B cell (primary cell): ENCODE data around the gene TET2. TPM values are rescaled to one million over a fixed set of nuclear protein-coding genes. Genes with fewer than 3 reads are reported as not detected.

Source experiments
- ATAC-seq: fragments of 200-7000 bp; cut with Tn5 transposase; one replicate; pipeline ENCODE4 v1.10.0; 2021; ENCODE audit warnings: low read depth, mild to moderate bottlenecking, moderate number of reproducible peaks, moderate library complexity
- CTCF ChIA-PET: fragments of 350-600 bp; sonication (Branson Sonifier 250); formaldehyde crosslinking; loops from one replicate; lab custom pipeline; 2021; ENCODE audit warnings: antibody characterized with exemption, inconsistent platforms; lab: Charles Lee
- POLR2A ChIA-PET: fragments of 350-600 bp; sonication (Branson Sonifier 250); formaldehyde crosslinking; loops from one replicate; lab custom pipeline; 2021; ENCODE audit warnings: antibody characterized with exemption; lab: Charles Lee
- DNase-seq: peaks from one replicate; pipeline ENCODE4 v3.0.0; 2013
- H2AFZ ChIP-seq: 2 replicates; pipeline ENCODE4 v1.6.1; 2012; ENCODE audit warnings: mild to moderate bottlenecking, low read depth, low read length; ENCODE audit not compliant: insufficient read depth, poor library complexity, severe bottlenecking
- H3K27ac ChIP-seq, 2 donors: 1 replicate in 1 of 2; 2 replicates in 1 of 2; pipeline ENCODE4 v1.5.1; 2012 to 2013; ENCODE audit warnings: low read length in 2 of 2, mild to moderate bottlenecking in 2 of 2, moderate library complexity in 1 of 2
- H3K27me3 ChIP-seq, 4 experiments: fragments of 200-600 bp in 1 of 4; sonication (generic) in 1 of 4; replicated peaks in 1 of 4; 1 replicate in 2 of 4; 2 replicates in 2 of 4; pipeline versions ENCODE4 v1.6.1 to v1.7.0; 2013 to 2016; ENCODE audit warnings: low read length in 3 of 4, mild to moderate bottlenecking in 2 of 4, mixed read lengths in 1 of 4, moderate library complexity in 1 of 4; ENCODE audit not compliant: insufficient read depth in 4 of 4, control insufficient read depth in 3 of 4; ENCODE audit errors: control extremely low read depth in 1 of 4
- H3K36me3 ChIP-seq, 2 experiments: replicated peaks in 1 of 2; 1 replicate in 1 of 2; 2 replicates in 1 of 2; pipeline versions ENCODE4 v1.6.1 to v1.7.1; 2013; ENCODE audit warnings: low read length in 1 of 2; ENCODE audit not compliant: insufficient read depth in 2 of 2, control insufficient read depth in 1 of 2; ENCODE audit errors: control extremely low read depth in 1 of 2, extremely low read depth in 1 of 2
- H3K4me1 ChIP-seq, 2 donors: fragments of 200-600 bp in 1 of 2; sonication (generic) in 1 of 2; 1 replicate in 1 of 2; 2 replicates in 1 of 2; pipeline versions ENCODE4 v1.5.1 to v1.6.1; 2013 to 2017; ENCODE audit warnings: low read length in 2 of 2; ENCODE audit not compliant: control insufficient read depth in 2 of 2, insufficient read depth in 2 of 2
- H3K4me2 ChIP-seq: replicated peaks from 2 replicates; pipeline ENCODE3; 2012; ENCODE audit warnings: mild to moderate bottlenecking, low read depth, low read length; ENCODE audit not compliant: poor library complexity, severe bottlenecking
- H3K4me3 ChIP-seq, 5 experiments: fragments of 200-600 bp in 1 of 5; sonication (generic) in 1 of 5; 1 replicate in 3 of 5; 2 replicates in 2 of 5; pipeline versions ENCODE4 v1.5.1 to v1.7.0; 2011 to 2016; ENCODE audit warnings: low read length in 4 of 5, mild to moderate bottlenecking in 4 of 5, low read depth in 2 of 5, control low read depth in 1 of 5, moderate library complexity in 1 of 5; ENCODE audit not compliant: insufficient read depth in 1 of 5; ENCODE audit errors: control extremely low read depth in 1 of 5, extremely low read depth in 1 of 5
- H3K79me2 ChIP-seq: fragments of 200-600 bp; sonication (generic); one replicate; pipeline ENCODE4 v1.6.0; 2016; ENCODE audit warnings: low read length; ENCODE audit not compliant: control insufficient read depth, insufficient read depth
- H3K9ac ChIP-seq: fragments of 200-600 bp; sonication (generic); 2 replicates; pipeline ENCODE4 v1.6.1; 2017; ENCODE audit warnings: mild to moderate bottlenecking, low read length, moderate library complexity
- H3K9me3 ChIP-seq, 3 donors: one replicate each; pipeline versions ENCODE4 v1.6.1 to v1.7.1; 2013; ENCODE audit warnings: low read length in 2 of 3; ENCODE audit not compliant: control insufficient read depth in 2 of 3, insufficient read depth in 1 of 3; ENCODE audit errors: control extremely low read depth in 1 of 3
- H4K20me1 ChIP-seq: 2 replicates; pipeline ENCODE4 v1.6.0; 2012; ENCODE audit warnings: mild to moderate bottlenecking, low read length; ENCODE audit not compliant: insufficient read depth, control insufficient read depth, poor library complexity, severe bottlenecking
- H3K27ac Mint-ChIP-seq: one replicate; pipeline ENCODE4 v1.8.0; 2021; ENCODE audit warnings: mixed read lengths
- H3K27me3 Mint-ChIP-seq: one replicate; pipeline ENCODE4 v1.8.0; 2021; ENCODE audit warnings: mixed read lengths
- H3K4me1 Mint-ChIP-seq: one replicate; pipeline ENCODE4 v1.8.0; 2021; ENCODE audit warnings: mixed read lengths
- H3K4me3 Mint-ChIP-seq: one replicate; pipeline ENCODE4 v1.8.0; 2021; ENCODE audit warnings: mixed read lengths
- H3K9me3 Mint-ChIP-seq: one replicate; pipeline ENCODE4 v1.8.0; 2022; ENCODE audit warnings: mixed read lengths; ENCODE audit not compliant: insufficient read depth
- CTCF ChIP-seq: fragments of 200-600 bp; IDR thresholded peaks from one replicate; pipeline ENCODE4 v1.8.0; 2022; ENCODE audit warnings: antibody characterized with exemption, mild to moderate bottlenecking
- EZH2 ChIP-seq: IDR thresholded peaks from 2 replicates; pipeline ENCODE4 v1.6.1; 2012; ENCODE audit warnings: borderline replicate concordance, low read depth, mild to moderate bottlenecking, moderate library complexity, low read length; ENCODE audit not compliant: insufficient read depth, poor library complexity, severe bottlenecking
- WGBS: methylation state at CpG from one replicate; pipeline ENCODE4 v1.1.5; 2013; ENCODE audit warnings: missing lambda C conversion rate; ENCODE audit not compliant: insufficient coverage; 5-methylcytosine and 5-hydroxymethylcytosine counted together
- intact Hi-C: fragments of 100-400 bp; cut with micrococcal nuclease; formaldehyde crosslinking; loops from one replicate; pipeline ENCODE4 v1.10.0; 2022
- polyA plus RNA-seq: library from polyadenylated mRNA; depleted of rRNA; stranded (reverse); fragments of >200 nt; gene quantifications from 2 replicates; pipeline ENCODE4 v1.2.3, GENCODE V29; 2012
- total RNA-seq, 2 donors: library from RNA; stranded (reverse); fragments of 120-200 nt in 1 of 2; gene quantifications; 1 replicate in 1 of 2; 2 replicates in 1 of 2; pipeline versions ENCODE4 v1.2.3 to v1.2.4, GENCODE V29; 2013 to 2022

The TET2 gene
- total and polyA plus RNA-seq, 2 donors (not counting 1 experiment from before 2014, with no cell fraction given): 7.1 to 56.8 TPM

GRCh38 chr4:105133976-105134375, 12.7 kb upstream of the TET2 start:
- intact Hi-C loops: no loop called here
- H4K20me1 ChIP-seq: no peaks in the 10 kb centered on the region
- H3K36me3 ChIP-seq: no peaks in the 10 kb centered on the region
- H3K27ac Mint-ChIP-seq: no peak overlapping the region
- no peaks in the 10 kb centered on the region for H3K4me1 Mint-ChIP-seq
- ATAC-seq: no peak
- H3K27me3 ChIP-seq: no peaks in the 10 kb centered on the region
- H3K27ac ChIP-seq: no peak overlapping the region
- H3K9me3 ChIP-seq: no peaks in the 10 kb centered on the region
- peaks cover 3% of the 10 kb centered on the region for H3K9me3 Mint-ChIP-seq
- peaks cover 0 to 5% of the 10 kb centered on the region in 2 donors for H3K4me1 ChIP-seq
- no peak overlapping the region for H2AFZ ChIP-seq
- peaks cover 3% of the 10 kb centered on the region for H3K27me3 Mint-ChIP-seq
- H3K4me3 Mint-ChIP-seq: no peak overlapping the region
- H3K9ac ChIP-seq: no peak overlapping the region
- no peaks in the 10 kb centered on the region for H3K79me2 ChIP-seq
- ChIA-PET CTCF (no interaction called here), POLR2A (no interaction called here)
- TF ChIP-seq CTCF (no peak), EZH2 (no peak)
- H3K4me3 ChIP-seq: no peak overlapping the region
- WGBS: no CpG with 5 or more reads among the region's 2 CpGs
- no peak overlapping the region for H3K4me2 ChIP-seq
- no peak for DNase-seq

GRCh38 chr4:105135785-105136184, 10.9 kb upstream of the TET2 start:
- Mint-ChIP-seq H3K27ac (no peak overlapping the region), H3K9me3 (peaks cover 3% of the 10 kb centered on the region), H3K4me1 (no peaks in the 10 kb centered on the region), H3K4me3 (no peak overlapping the region), H3K27me3 (peaks cover 3% of the 10 kb centered on the region)
- intact Hi-C loops: no loop called here
- ChIA-PET CTCF (no interaction called here), POLR2A (no interaction called here)
- Histone ChIP-seq H3K4me2 (no peak overlapping the region), H3K27ac (no peak overlapping the region), H3K79me2 (no peaks in the 10 kb centered on the region), H3K4me1 (peaks cover 0 to 5% of the 10 kb centered on the region in 2 donors), H3K9me3 (no peaks in the 10 kb centered on the region), H3K27me3 (no peaks in the 10 kb centered on the region), H3K36me3 (no peaks in the 10 kb centered on the region), H3K4me3 (no peak overlapping the region), H4K20me1 (no peaks in the 10 kb centered on the region), H3K9ac (no peak overlapping the region), H2AFZ (peak overlapping the region; percentile 32)
- ATAC-seq (no peak), DNase-seq (no peak)
- WGBS: 11% methylated on average over 2 of the region's 2 CpGs
- no peak for TF ChIP-seq EZH2
- no peak for TF ChIP-seq CTCF
